ENCODE data around the gene ALDOB.

ALDOB gene

DNA sequence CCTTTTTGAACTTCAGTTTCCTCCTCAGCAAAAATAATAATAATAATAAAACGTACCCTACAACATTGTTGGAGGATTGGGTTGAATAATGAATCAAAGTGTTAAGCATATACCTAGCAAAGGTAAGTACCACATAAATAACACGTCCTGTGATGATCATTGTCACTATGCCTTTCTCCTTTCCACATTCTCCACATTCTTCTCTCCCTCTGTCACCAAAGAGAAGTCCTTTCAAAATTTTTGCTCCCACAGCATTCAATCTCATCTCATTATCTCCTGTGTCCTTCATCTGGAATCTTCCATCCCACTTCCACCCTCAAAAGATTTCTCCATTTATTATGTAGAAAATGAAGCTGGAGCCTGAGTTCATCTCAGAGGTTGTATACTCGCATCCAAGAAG lies 7.2 kb upstream of the ALDOB start:
- no peak overlapping the region for H2AFZ ChIP-seq (ENCODE audit: low read depth, low read length)
- no peak for DNase-seq
- H3K23ac ChIP-seq (ENCODE audit: low read length in 2 of 2), result no peak overlapping the region
- H3K36me3 ChIP-seq (ENCODE audit: control insufficient read depth in 1 of 2, insufficient read depth in 2 of 2, low read depth in 1 of 2, low read length in 2 of 2), result no peaks in the 10 kb centered on the region
- no peak overlapping the region for H3K9ac ChIP-seq (ENCODE audit: low read length)
- H3K9me3 ChIP-seq (ENCODE audit: control insufficient read depth, low read length), result no peaks in the 10 kb centered on the region
- no peak overlapping the region for H3K4me3 ChIP-seq (ENCODE audit: insufficient read depth in 1 of 2, low read depth in 1 of 2, low read length in 2 of 2)
- H3K4me2 ChIP-seq (ENCODE audit: low read length, poor library complexity, severe bottlenecking), result no peak overlapping the region
- H3K4me1 ChIP-seq (ENCODE audit: control insufficient read depth, insufficient read depth, low read depth, low read length), result no peaks in the 10 kb centered on the region
- H3K27me3 ChIP-seq (ENCODE audit: control insufficient read depth in 1 of 2, insufficient read depth in 1 of 2, low read length in 2 of 2), result peaks cover 8 to 11% of the 10 kb centered on the region in 2 experiments
- H3K14ac ChIP-seq (ENCODE audit: low read length in 2 of 2), result no peak overlapping the region
- H2BK12ac ChIP-seq (ENCODE audit: low read length in 2 of 2), result no peak overlapping the region
- no peaks in the 10 kb centered on the region for H3K79me1 ChIP-seq (replicated peaks; ENCODE audit: low read length, poor library complexity, severe bottlenecking)
- H2BK15ac ChIP-seq (ENCODE audit: low read depth, poor library complexity, severe bottlenecking), result no peak overlapping the region
- 69% methylated on average over 2 of the region's 3 CpGs for WGBS
- no peak overlapping the region for H3K4ac ChIP-seq (ENCODE audit: low read depth in 1 of 2, low read length in 2 of 2)
- H4K8ac ChIP-seq (ENCODE audit: low read length), result no peak overlapping the region
- H4K91ac ChIP-seq (ENCODE audit: low read length), result no peak overlapping the region
- H2BK120ac ChIP-seq (ENCODE audit: low read depth, low read length), result no peak overlapping the region
- no peak overlapping the region for H2AK5ac ChIP-seq (ENCODE audit: low read length, severe bottlenecking)
- H3K27ac ChIP-seq (ENCODE audit: low read length, poor library complexity, severe bottlenecking), result no peak overlapping the region
- no peak overlapping the region for H3K18ac ChIP-seq (ENCODE audit: low read depth in 1 of 2, low read length in 2 of 2)
- H2BK5ac ChIP-seq (ENCODE audit: low read depth, low read length, poor library complexity, severe bottlenecking), result no peak overlapping the region

DNA sequence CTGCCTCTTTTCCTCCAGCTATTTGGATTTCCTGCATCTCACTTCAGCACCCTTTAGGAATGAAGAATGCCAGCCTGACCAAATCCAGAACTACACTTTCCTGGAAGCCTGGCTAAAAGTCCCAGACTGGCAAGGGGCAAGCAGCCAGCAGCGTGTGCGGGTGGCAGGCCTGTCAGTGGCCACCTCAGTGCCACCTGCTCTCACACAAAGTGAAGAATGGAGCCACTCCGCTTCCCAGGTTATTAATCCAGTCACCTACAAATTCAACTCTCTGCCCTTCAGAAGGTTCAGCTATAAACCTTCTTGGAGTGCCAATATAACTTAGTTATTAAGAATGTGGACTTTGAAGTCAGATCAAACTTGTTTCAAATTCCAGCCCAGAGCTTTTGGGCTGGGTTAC lies 6.7 kb upstream of the ALDOB start:
- H3K23ac ChIP-seq (ENCODE audit: low read length in 2 of 2), result no peak overlapping the region
- no peak for DNase-seq

DNA sequence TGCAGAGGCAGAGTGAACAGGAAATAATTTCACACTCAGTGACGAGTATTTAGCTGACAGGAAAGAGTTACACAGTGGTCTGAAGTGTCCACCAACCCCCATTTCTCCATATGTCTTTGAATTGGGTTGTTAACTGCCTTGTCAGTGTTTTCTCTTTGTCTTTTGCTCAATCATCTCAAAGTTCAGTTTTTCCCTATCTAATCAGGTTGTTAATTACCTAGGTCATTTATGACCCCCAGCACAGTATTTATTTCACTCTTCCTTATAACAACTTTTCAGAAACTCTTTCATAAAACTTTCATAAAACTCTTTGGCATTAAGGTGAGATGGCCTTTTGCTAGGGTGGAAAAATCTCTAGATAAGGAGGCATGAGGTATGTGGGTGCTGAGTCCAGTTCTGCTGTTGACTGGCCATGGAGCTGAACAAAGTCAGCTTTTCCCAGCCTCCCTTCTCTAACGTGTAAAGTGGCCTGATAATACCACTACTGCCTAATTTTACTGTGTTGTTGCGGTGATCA lies 5.2 kb upstream of the ALDOB start:
- Histone ChIP-seq H2AK5ac (ENCODE audit: low read length, severe bottlenecking) (no peak overlapping the region), H4K91ac (ENCODE audit: low read length) (no peak overlapping the region), H3K27me3 (ENCODE audit: control insufficient read depth in 1 of 2, insufficient read depth in 1 of 2, low read length in 2 of 2) (peaks cover 7 to 8% of the 10 kb centered on the region in 2 experiments), H2BK15ac (ENCODE audit: low read depth, poor library complexity, severe bottlenecking) (no peak overlapping the region), H2AFZ (ENCODE audit: low read depth, low read length) (no peak overlapping the region), H3K9me3 (ENCODE audit: control insufficient read depth, low read length) (no peaks in the 10 kb centered on the region), H3K4me3 (ENCODE audit: insufficient read depth in 1 of 2, low read depth in 1 of 2, low read length in 2 of 2) (no peak overlapping the region), H3K9ac (ENCODE audit: low read length) (no peak overlapping the region), H2BK12ac (ENCODE audit: low read length in 2 of 2) (no peak overlapping the region), H3K4me2 (ENCODE audit: low read length, poor library complexity, severe bottlenecking) (no peak overlapping the region), H3K18ac (ENCODE audit: low read depth in 1 of 2, low read length in 2 of 2) (no peak overlapping the region), H3K4me1 (ENCODE audit: control insufficient read depth, insufficient read depth, low read depth, low read length) (no peaks in the 10 kb centered on the region), H3K14ac (ENCODE audit: low read length in 2 of 2) (no peak overlapping the region), H3K23ac (ENCODE audit: low read length in 2 of 2) (no peak overlapping the region), H2BK5ac (ENCODE audit: low read depth, low read length, poor library complexity, severe bottlenecking) (no peak overlapping the region), H3K27ac (ENCODE audit: low read length, poor library complexity, severe bottlenecking) (no peak overlapping the region), H4K8ac (ENCODE audit: low read length) (no peak overlapping the region), H2BK120ac (ENCODE audit: low read depth, low read length) (no peak overlapping the region), H3K36me3 (ENCODE audit: control insufficient read depth in 1 of 2, insufficient read depth in 2 of 2, low read depth in 1 of 2, low read length in 2 of 2) (no peaks in the 10 kb centered on the region), H3K4ac (ENCODE audit: low read depth in 1 of 2, low read length in 2 of 2) (no peak overlapping the region), H3K79me1 (replicated peaks; ENCODE audit: low read length, poor library complexity, severe bottlenecking) (no peaks in the 10 kb centered on the region)
- DNase-seq, result no peak
- 63% methylated on average over 3 of the region's 3 CpGs for WGBS

More for the DNA sequence above, 6.7 kb upstream of the ALDOB start:
- Histone ChIP-seq H3K9ac (ENCODE audit: low read length) (no peak overlapping the region), H3K4me1 (ENCODE audit: control insufficient read depth, insufficient read depth, low read depth, low read length) (no peaks in the 10 kb centered on the region), H2BK12ac (ENCODE audit: low read length in 2 of 2) (no peak overlapping the region), H2AK5ac (ENCODE audit: low read length, severe bottlenecking) (no peak overlapping the region), H2BK120ac (ENCODE audit: low read depth, low read length) (no peak overlapping the region), H3K36me3 (ENCODE audit: control insufficient read depth in 1 of 2, insufficient read depth in 2 of 2, low read depth in 1 of 2, low read length in 2 of 2) (no peaks in the 10 kb centered on the region), H2AFZ (ENCODE audit: low read depth, low read length) (no peak overlapping the region), H3K18ac (ENCODE audit: low read depth in 1 of 2, low read length in 2 of 2) (no peak overlapping the region), H2BK15ac (ENCODE audit: low read depth, poor library complexity, severe bottlenecking) (no peak overlapping the region), H3K14ac (ENCODE audit: low read length in 2 of 2) (no peak overlapping the region), H3K4me3 (ENCODE audit: insufficient read depth in 1 of 2, low read depth in 1 of 2, low read length in 2 of 2) (no peak overlapping the region), H3K9me3 (ENCODE audit: control insufficient read depth, low read length) (no peaks in the 10 kb centered on the region), H3K79me1 (replicated peaks; ENCODE audit: low read length, poor library complexity, severe bottlenecking) (no peaks in the 10 kb centered on the region), H3K4ac (ENCODE audit: low read depth in 1 of 2, low read length in 2 of 2) (no peak overlapping the region), H3K27ac (ENCODE audit: low read length, poor library complexity, severe bottlenecking) (no peak overlapping the region), H2BK5ac (ENCODE audit: low read depth, low read length, poor library complexity, severe bottlenecking) (no peak overlapping the region), H3K4me2 (ENCODE audit: low read length, poor library complexity, severe bottlenecking) (no peak overlapping the region), H3K27me3 (ENCODE audit: control insufficient read depth in 1 of 2, insufficient read depth in 1 of 2, low read length in 2 of 2) (peaks cover 8 to 11% of the 10 kb centered on the region in 2 experiments), H4K91ac (ENCODE audit: low read length) (no peak overlapping the region), H4K8ac (ENCODE audit: low read length) (no peak overlapping the region)
- WGBS, result 73% methylated on average over 2 of the region's 3 CpGs

DNA sequence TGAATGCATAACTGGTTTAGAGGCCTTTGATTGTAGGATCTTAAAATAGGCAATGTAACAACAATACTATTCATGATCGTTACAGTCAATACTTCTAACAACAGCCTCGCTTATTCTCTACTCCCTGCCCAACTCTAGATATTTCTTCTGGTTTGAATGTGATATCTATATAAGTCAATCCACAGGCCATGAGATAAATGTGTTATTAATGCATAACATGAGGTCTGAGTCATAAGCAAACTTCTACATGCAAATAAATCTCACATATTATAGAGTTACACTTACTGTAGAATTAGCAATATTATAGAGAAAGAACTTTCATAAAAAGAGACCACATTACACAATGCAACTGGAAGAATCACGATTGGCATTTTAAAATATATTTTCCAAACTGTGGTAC lies 2.9 kb upstream of the ALDOB start:
- H3K4me3 ChIP-seq (ENCODE audit: insufficient read depth in 1 of 2, low read depth in 1 of 2, low read length in 2 of 2), result no peak overlapping the region
- H3K27me3 ChIP-seq (ENCODE audit: control insufficient read depth in 1 of 2, insufficient read depth in 1 of 2, low read length in 2 of 2), result peaks cover 3 to 4% of the 10 kb centered on the region in 2 experiments
- no peaks in the 10 kb centered on the region for H3K4me1 ChIP-seq (ENCODE audit: control insufficient read depth, insufficient read depth, low read depth, low read length)
- H3K4me2 ChIP-seq (ENCODE audit: low read length, poor library complexity, severe bottlenecking), result no peak overlapping the region
- no peak overlapping the region for H2AK5ac ChIP-seq (ENCODE audit: low read length, severe bottlenecking)
- H2BK5ac ChIP-seq (ENCODE audit: low read depth, low read length, poor library complexity, severe bottlenecking), result no peak overlapping the region
- no peak overlapping the region for H3K14ac ChIP-seq (ENCODE audit: low read length in 2 of 2)
- H3K18ac ChIP-seq (ENCODE audit: low read depth in 1 of 2, low read length in 2 of 2), result no peak overlapping the region
- H3K27ac ChIP-seq (ENCODE audit: low read length, poor library complexity, severe bottlenecking), result no peak overlapping the region
- no peak overlapping the region for H3K9ac ChIP-seq (ENCODE audit: low read length)
- no peak overlapping the region for H4K8ac ChIP-seq (ENCODE audit: low read length)
- H3K36me3 ChIP-seq (ENCODE audit: control insufficient read depth in 1 of 2, insufficient read depth in 2 of 2, low read depth in 1 of 2, low read length in 2 of 2), result no peaks in the 10 kb centered on the region
- no peak overlapping the region for H2BK15ac ChIP-seq (ENCODE audit: low read depth, poor library complexity, severe bottlenecking)
- H2AFZ ChIP-seq (ENCODE audit: low read depth, low read length), result no peak overlapping the region
- H3K79me1 ChIP-seq (replicated peaks; ENCODE audit: low read length, poor library complexity, severe bottlenecking), result no peaks in the 10 kb centered on the region
- no CpG with 5 or more reads among the region's 3 CpGs for WGBS
- H3K23ac ChIP-seq (ENCODE audit: low read length in 2 of 2), result no peak overlapping the region
- H2BK120ac ChIP-seq (ENCODE audit: low read depth, low read length), result no peak overlapping the region
- no peak overlapping the region for H4K91ac ChIP-seq (ENCODE audit: low read length)
- H3K9me3 ChIP-seq (ENCODE audit: control insufficient read depth, low read length), result no peaks in the 10 kb centered on the region
- DNase-seq, result no peak
- no peak overlapping the region for H2BK12ac ChIP-seq (ENCODE audit: low read length in 2 of 2)
- no peak overlapping the region for H3K4ac ChIP-seq (ENCODE audit: low read depth in 1 of 2, low read length in 2 of 2)

Measured in mesenchymal stem cell (in vitro differentiated cells and primary cell).